Stimulated activated CD4-positive, alpha-beta T cell treated with anti-CD3 and anti-CD28 coated beads, Interleukin-4, amount 100 ng/mL, for 48 hours (primary cell): ENCODE results near the gene APPBP2.
"Not testable (repeated sequence)": the region's sequence is repeated elsewhere in the genome, so short reads cannot be mapped to it uniquely, and the experiment has no call there.

ENCODE experiments used
- DNase-seq, 2 donors: peaks; one replicate each; pipeline ENCODE4 v3.0.0-alpha.2; 2020; ENCODE audit warnings: low read depth in 2 of 2

The APPBP2 gene

GRCh38 chr17:60433021-60433997 is 92.7 kb downstream of the APPBP2 start:
- DNase-seq: not testable (repeated sequence)

DNA sequence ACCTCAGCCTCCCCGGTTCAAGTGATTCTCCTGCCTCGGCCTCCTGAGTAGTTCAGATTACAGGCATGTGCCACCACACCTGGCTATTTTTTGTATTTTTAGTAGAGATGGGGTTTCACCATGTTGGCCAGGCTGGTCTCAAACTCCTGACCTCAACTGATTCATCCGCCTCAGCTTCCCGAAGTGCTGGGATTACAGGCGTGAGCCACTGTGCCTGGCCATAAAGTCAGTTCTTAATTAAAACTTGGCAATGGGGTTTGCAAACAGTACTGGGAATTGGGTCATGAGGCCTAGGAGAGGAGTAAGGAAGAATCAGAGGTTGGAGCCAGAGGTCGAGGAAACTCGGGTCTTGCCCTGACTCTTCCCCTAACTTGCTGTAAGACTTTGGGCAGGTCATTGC is 95.5 kb downstream of the APPBP2 start:
- DNase-seq: not testable (repeated sequence)

GRCh38 chr17:60428491-60428890 is 97.6 kb downstream of the APPBP2 start:
- not testable (repeated sequence) for DNase-seq

DNA sequence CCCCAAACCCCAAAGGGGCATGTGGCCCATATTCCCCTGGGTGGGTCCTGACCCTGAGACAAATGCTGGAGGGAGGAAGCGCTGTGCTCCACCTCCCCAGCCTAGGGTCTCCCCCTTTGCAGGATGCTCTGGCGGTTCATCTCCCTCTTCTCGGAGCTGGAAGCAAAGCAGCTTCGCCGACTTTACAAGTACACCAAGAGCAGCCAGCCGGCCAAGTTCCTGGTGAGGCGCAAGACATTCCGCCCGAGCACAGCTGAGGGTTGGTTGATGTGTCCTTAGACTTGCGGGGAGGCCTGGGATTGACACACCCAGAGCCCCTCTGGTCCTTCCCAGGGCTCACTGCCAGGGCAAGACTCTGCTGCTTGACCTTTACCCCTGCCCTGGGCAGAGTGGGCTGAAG is 99.4 kb downstream of the APPBP2 start:
- DNase-seq: no peak

- DNase-seq: no peak
Observed at GRCh38 chr17:60425626-60426025, 100.4 kb downstream of the APPBP2 start.

- no peak for DNase-seq
Observed at GRCh38 chr17:60423865-60424264, 102.2 kb downstream of the APPBP2 start.

- no peak for DNase-seq
Observed at GRCh38 chr17:60422162-60422665, 103.8 kb downstream of the APPBP2 start, which contains the start of gene CHCT1. TSS of gene CHCT1 (plus strand) at chr17:60422489. CDS start at chr17:60422593, 104 bp downstream.

DNA sequence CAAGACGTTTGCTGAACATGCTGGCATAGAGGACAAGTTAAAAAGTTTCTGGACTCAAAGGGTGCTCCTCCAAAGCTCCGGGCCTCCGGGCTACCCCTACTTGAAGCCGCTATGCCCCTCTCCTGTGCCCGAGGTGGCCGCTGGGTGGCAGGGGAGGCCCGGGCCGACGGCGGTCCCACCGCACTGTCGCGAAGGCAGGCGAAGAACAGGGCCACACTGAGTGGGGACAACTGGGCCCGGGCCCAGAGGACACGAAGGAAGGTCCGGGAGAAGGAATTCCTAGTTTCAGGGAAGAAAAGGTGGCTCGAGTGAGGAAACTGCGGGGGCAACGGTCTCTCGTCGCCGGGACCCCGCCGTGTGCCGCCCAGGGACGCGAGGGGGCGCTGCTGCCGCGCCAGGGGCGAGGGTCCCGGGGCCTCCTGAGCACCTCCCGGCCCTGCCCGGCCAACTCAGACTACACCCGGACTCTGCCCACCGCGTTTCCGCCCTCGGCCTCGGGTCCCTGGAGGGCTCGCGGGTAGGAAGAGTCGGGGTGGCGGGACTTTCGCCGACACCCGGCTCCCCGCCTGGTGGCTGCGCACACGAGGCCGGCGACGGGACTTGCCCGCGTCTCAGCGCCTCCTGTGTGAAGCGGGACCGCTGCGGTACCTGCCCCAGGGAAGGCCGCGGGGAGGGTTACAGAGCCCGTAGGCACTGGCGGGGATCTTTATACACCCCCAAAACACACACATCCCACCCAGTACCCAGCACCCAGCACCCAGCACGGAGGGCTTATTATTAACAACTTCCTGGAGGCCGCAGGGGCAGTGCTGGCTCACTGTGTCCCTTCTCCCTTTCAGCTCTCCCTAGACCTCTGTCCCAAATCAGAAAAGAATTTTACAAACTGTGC is 104.5 kb downstream of the APPBP2 start:
- peak; percentile 69 to 70 for DNase-seq

DNA sequence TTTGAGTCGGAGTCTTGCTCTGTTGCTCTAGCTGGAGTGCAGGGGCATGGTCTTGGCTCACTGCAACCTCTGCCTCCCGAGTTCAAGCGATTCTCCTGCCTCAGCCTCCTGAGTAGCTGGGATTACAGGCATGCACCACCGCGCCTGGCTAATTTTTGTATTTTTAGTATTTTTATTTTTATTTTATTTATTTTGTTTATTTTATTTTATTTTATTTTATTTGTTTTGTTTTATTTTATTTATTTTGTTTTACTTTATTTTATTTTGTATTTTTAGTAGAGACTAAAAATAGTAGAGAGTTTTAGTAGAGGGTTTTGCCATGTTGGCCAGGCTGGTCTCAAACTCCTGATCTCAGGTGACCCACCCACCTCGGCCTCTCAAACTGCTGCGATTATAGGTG is 106.2 kb downstream of the APPBP2 start:
- not testable (repeated sequence) for DNase-seq

DNA sequence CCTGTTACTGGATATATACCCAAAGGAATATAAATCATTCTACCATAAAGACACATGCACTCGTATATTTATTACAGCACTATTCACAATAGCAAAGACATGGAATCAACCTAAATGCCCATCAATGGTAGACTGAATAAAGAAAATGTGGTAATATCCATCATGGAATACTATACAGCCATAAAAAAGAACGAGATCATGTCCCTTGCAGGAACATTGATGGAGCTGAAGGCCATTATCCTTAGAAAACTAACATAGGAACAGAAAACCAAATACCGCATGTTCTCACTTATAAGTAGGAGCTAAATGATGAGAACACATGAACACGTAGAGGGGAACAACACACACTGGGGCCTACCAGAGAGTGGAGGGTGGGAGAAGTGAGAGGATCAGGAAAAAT is 107.0 kb downstream of the APPBP2 start:
- DNase-seq: not testable (repeated sequence)

GRCh38 chr17:60416368-60416925 is 109.6 kb downstream of the APPBP2 start:
- no peak for DNase-seq

- no peak for DNase-seq
Observed at GRCh38 chr17:60415146-60415545, 110.9 kb downstream of the APPBP2 start.

DNA sequence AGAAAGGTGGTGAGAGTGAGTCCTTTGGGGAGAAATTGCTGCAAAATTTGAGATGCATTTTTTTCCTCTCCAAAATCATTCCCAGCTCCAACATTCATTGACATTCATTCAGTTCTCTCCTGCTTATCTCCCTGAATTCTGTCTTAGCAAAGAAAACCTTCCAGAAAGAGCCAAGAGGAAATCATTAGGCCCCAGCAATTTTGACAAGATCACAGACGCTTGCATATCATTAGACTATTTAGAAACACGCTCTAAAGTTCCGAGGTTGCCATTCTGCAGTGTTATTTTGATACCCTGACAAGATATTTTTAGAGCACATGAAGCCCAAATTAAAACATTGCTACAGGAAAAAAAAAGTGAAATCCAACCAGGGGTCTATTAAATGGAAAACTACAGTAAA is 113.3 kb downstream of the APPBP2 start:
- no peak for DNase-seq

- DNase-seq: no peak
Observed at GRCh38 chr17:60410001-60410400, 116.0 kb downstream of the APPBP2 start.

- no peak for DNase-seq
Observed at GRCh38 chr17:60406887-60407286, 119.2 kb downstream of the APPBP2 start.

DNA sequence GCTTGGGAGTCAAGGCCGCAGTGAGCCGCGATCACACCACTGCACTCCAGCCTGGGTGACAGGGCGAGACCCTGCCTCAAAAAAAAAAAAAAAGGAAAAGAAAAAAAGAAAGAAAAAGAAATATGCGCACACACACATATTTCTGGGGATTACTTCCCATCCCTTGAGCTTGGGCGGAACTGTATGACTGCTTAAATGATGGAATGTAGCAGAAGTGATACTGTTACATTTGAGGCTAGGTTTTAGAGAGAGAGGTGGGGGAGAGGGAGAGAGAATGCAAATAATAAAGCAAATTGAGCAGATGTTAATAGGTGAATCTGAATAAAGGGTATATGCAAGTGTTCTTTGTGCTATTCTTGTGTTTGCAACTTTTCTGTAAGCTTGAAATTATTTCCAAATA is 122.1 kb downstream of the APPBP2 start:
- DNase-seq: no peak

DNA sequence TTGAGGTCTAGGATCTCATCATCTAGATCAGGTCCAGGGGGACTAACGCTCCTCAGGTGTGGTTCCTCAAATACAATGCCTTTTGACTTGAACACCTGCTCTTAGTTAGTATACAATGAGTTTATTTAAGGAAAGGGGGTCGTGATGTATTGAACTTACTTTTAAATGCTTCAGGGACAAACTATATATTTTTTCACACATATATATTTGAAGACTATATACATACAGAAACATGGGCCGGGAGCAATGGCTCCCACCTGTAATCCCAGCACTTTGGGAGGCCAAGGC is 122.6 kb downstream of the APPBP2 start:
- no peak for DNase-seq

GRCh38 chr17:60401819-60402218 is 124.2 kb downstream of the APPBP2 start:
- no peak for DNase-seq

GRCh38 chr17:60398227-60398959 is 127.6 kb downstream of the APPBP2 start:
- DNase-seq: no peak

DNA sequence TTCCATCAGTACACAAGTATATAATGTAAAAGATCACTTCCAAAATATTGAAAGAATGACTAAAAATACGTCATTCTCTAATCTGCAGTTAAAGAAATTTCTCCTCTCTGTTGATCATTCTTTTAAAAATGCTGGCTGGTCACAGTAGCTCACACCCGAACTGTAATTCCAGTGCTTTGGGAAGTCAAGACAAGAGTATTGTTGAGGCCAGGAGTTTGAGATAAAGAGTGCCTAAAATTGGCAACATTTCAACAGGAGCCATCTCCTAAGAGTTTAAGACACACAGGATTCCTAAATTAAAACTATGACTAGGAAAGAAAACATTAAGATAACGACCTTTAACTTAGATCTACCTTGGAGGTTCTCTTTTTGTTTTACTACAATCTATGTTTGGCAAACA is 129.6 kb downstream of the APPBP2 start:
- no peak for DNase-seq

- DNase-seq: no peak
Observed at GRCh38 chr17:60395508-60396065, 130.5 kb downstream of the APPBP2 start.
